Natural killer cell (primary cell): ENCODE data around the gene CAMK2B. TPM values are rescaled to one million over a fixed set of nuclear protein-coding genes. Genes with fewer than 3 reads are reported as not detected.

Experiments
- ATAC-seq, 3 donors: fragments of 150-1000 bp in 2 of 3; fragments of 200-7000 bp in 1 of 3; cut with Tn5 transposase; 1 replicate in 1 of 3; 2 replicates in 2 of 3; pipeline ENCODE4 v1.10.0; 2021; ENCODE audit warnings: mild to moderate bottlenecking in 2 of 3, moderate library complexity in 2 of 3
- DNase-seq, 2 donors: peaks; one replicate each; pipeline versions ENCODE4 v3.0.0 to v3.0.0-alpha.2; 2013 to 2021; ENCODE audit warnings: mixed read lengths in 1 of 2
- H3K27ac ChIP-seq: one replicate; pipeline ENCODE4 v1.5.1; 2013; ENCODE audit warnings: mild to moderate bottlenecking, low read length
- H3K27me3 ChIP-seq: one replicate; pipeline ENCODE4 v1.6.1; 2013; ENCODE audit warnings: low read length; ENCODE audit not compliant: control insufficient read depth, insufficient read depth
- H3K36me3 ChIP-seq: one replicate; pipeline ENCODE4 v1.6.1; 2013; ENCODE audit warnings: low read length; ENCODE audit not compliant: control insufficient read depth, insufficient read depth
- H3K4me1 ChIP-seq: one replicate; pipeline ENCODE4 v1.6.1; 2013; ENCODE audit warnings: low read length; ENCODE audit not compliant: control insufficient read depth, insufficient read depth
- H3K4me3 ChIP-seq: one replicate; pipeline ENCODE4 v1.5.1; 2013; ENCODE audit warnings: low read length
- H3K9me3 ChIP-seq: one replicate; pipeline ENCODE4 v1.6.1; 2013; ENCODE audit warnings: low read length; ENCODE audit not compliant: control insufficient read depth, insufficient read depth
- H3K27ac Mint-ChIP-seq, 2 donors: one replicate each; pipeline ENCODE4 v1.8.0; 2022; ENCODE audit warnings: mild to moderate bottlenecking in 2 of 2, mixed read lengths in 2 of 2, moderate library complexity in 1 of 2
- H3K27me3 Mint-ChIP-seq, 2 donors: one replicate each; pipeline ENCODE4 v1.8.0; 2022; ENCODE audit warnings: low read depth in 2 of 2, mixed read lengths in 2 of 2
- H3K36me3 Mint-ChIP-seq: one replicate; pipeline ENCODE4 v1.8.0; 2022; ENCODE audit warnings: mixed read lengths
- H3K4me1 Mint-ChIP-seq, 2 donors: one replicate each; pipeline ENCODE4 v1.8.0; 2022; ENCODE audit warnings: mixed read lengths in 2 of 2
- H3K4me3 Mint-ChIP-seq: one replicate; pipeline ENCODE4 v1.8.0; 2022; ENCODE audit warnings: mild to moderate bottlenecking, moderate library complexity, mixed read lengths
- H3K9me3 Mint-ChIP-seq, 2 donors: one replicate each; pipeline ENCODE4 v1.8.0; 2022; ENCODE audit warnings: mixed read lengths in 2 of 2
- WGBS: methylation state at CpG from one replicate; pipeline ENCODE4 v1.1.7; 2013; ENCODE audit warnings: missing lambda C conversion rate; ENCODE audit not compliant: insufficient coverage; 5-methylcytosine and 5-hydroxymethylcytosine counted together
- intact Hi-C: fragments of 100-400 bp; cut with micrococcal nuclease; formaldehyde crosslinking; loops from one replicate; pipeline ENCODE4 v1.14.2; 2022
- total RNA-seq, 4 donors: library from RNA; stranded (reverse); fragments of 120-200 nt in 1 of 4; gene quantifications; one replicate each; pipeline versions ENCODE4 v1.2.3 to v1.2.4, GENCODE V29; 2013 to 2022
- TF ChIP-seq, protein P1 (sequence below): fragments of 200-600 bp; IDR thresholded peaks from one replicate; pipeline ENCODE4 v1.8.0; 2022; ENCODE audit warnings: antibody characterized with exemption

Gene CAMK2B
- total RNA-seq, 3 donors from 2014 or later (not counting 1 experiment from before 2014, with no cell fraction given) = 0.70 TPM; not detected in 2

DNA sequence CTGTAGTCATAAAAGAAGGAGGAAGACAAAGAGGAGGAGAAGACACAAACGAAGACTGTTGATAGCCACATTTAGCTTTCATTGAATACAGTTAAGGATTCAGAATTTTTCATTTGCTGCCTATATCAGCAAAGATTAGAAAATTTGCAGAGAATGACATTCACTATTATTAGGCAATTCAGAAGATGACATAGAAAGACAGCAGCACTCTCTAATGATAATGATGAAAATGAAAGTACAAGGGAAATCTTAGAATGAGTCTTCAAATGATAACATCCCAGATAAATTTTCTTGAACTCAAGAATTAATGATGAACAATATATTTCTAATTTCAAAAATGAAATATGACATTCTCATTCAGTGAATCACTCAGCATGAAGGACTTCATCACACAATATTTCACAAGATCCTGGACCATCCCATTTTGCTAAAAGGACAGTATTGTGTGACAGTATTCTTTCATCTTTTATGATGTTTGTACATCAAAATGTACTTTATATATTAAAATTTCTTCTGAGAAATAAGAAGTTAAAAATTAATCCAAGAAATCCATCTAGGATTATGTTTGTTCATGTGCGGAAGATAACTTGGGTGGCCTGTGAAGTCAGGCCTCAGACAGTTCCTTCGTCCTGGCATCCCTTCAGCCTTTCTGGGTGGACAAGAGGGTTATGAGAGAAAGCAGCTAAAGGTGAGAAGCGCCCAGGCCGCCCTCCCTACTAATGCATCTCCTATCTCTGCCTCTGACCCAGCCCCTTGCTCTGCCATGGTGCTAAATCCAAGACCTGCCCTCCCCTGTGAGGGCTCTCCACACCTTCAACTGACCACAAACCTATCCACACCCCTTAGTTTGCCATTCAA is 47.4 kb upstream of the CAMK2B start:
- H3K36me3 Mint-ChIP-seq = peaks cover 8% of the 10 kb centered on the region
- no peak for ATAC-seq
- no peak overlapping the region for H3K27ac Mint-ChIP-seq

GRCh38 chr7:44368885-44369284 is 43.5 kb upstream of the CAMK2B start:
- H3K27me3 ChIP-seq = peaks cover 28% of the 10 kb centered on the region
- no peak overlapping the region for H3K4me3 ChIP-seq
- H3K4me1 Mint-ChIP-seq = peaks cover 0 to 12% of the 10 kb centered on the region in 2 donors
- TF ChIP-seq, protein P1, sequence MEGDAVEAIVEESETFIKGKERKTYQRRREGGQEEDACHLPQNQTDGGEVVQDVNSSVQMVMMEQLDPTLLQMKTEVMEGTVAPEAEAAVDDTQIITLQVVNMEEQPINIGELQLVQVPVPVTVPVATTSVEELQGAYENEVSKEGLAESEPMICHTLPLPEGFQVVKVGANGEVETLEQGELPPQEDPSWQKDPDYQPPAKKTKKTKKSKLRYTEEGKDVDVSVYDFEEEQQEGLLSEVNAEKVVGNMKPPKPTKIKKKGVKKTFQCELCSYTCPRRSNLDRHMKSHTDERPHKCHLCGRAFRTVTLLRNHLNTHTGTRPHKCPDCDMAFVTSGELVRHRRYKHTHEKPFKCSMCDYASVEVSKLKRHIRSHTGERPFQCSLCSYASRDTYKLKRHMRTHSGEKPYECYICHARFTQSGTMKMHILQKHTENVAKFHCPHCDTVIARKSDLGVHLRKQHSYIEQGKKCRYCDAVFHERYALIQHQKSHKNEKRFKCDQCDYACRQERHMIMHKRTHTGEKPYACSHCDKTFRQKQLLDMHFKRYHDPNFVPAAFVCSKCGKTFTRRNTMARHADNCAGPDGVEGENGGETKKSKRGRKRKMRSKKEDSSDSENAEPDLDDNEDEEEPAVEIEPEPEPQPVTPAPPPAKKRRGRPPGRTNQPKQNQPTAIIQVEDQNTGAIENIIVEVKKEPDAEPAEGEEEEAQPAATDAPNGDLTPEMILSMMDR = no peak
- no peak overlapping the region for H3K27ac ChIP-seq
- H3K36me3 ChIP-seq = no peaks in the 10 kb centered on the region
- no peak overlapping the region for H3K4me3 Mint-ChIP-seq
- no peak overlapping the region for H3K27ac Mint-ChIP-seq
- DNase-seq (no peak), ATAC-seq (no peak)
- H3K9me3 ChIP-seq = no peaks in the 10 kb centered on the region
- peaks cover 31 to 38% of the 10 kb centered on the region in 2 donors for H3K27me3 Mint-ChIP-seq
- WGBS = 100% methylated on average over 1 of the region's 1 CpG
- no peaks in the 10 kb centered on the region for H3K9me3 Mint-ChIP-seq
- no peaks in the 10 kb centered on the region for H3K4me1 ChIP-seq
- intact Hi-C loops = no loop called here
- H3K36me3 Mint-ChIP-seq = peaks cover 8% of the 10 kb centered on the region

More for the DNA sequence above, 47.4 kb upstream of the CAMK2B start:
- TF ChIP-seq, protein P1 = no peak
- peaks cover 23 to 38% of the 10 kb centered on the region in 2 donors for H3K27me3 Mint-ChIP-seq
- peaks cover 5 to 12% of the 10 kb centered on the region in 2 donors for H3K4me1 Mint-ChIP-seq
- H3K27ac ChIP-seq = no peak overlapping the region
- WGBS = 92% methylated on average over 4 of the region's 5 CpGs
- intact Hi-C loops = no loop called here
- H3K36me3 ChIP-seq = no peaks in the 10 kb centered on the region
- H3K9me3 ChIP-seq = no peaks in the 10 kb centered on the region
- H3K4me1 ChIP-seq = no peaks in the 10 kb centered on the region
- H3K27me3 ChIP-seq = peaks cover 23% of the 10 kb centered on the region
- no peak overlapping the region for H3K4me3 Mint-ChIP-seq
- no peak overlapping the region for H3K4me3 ChIP-seq
- no peak for DNase-seq
- H3K9me3 Mint-ChIP-seq = no peaks in the 10 kb centered on the region

DNA sequence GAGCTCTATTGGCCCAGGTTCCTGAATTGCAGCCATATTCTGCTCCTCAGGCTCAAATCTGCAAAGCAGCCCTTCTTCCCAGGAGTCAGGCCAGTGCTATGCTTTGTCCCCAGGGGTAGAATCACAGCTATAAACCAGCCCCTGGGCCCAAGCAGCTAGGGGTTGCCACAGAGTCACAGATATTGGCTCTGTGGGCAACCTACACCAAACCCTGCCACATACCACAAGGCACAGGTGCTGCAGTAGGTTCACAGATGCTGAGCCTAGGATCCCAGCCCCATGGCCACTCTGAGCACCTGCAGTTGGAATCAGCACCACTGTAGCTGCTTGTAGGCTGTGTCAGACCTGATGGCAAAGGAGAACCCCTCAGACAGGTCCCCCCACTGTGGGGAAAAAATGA is 43.1 kb upstream of the CAMK2B start:
- ATAC-seq (no peak), DNase-seq (no peak)
- no peak overlapping the region for H3K4me3 ChIP-seq
- Mint-ChIP-seq H3K4me3 (no peak overlapping the region), H3K27ac (no peak overlapping the region), H3K9me3 (no peaks in the 10 kb centered on the region), H3K27me3 (peaks cover 31 to 38% of the 10 kb centered on the region in 2 donors), H3K36me3 (peaks cover 8% of the 10 kb centered on the region), H3K4me1 (peaks cover 0 to 12% of the 10 kb centered on the region in 2 donors)
- peaks cover 28% of the 10 kb centered on the region for H3K27me3 ChIP-seq
- H3K4me1 ChIP-seq = no peaks in the 10 kb centered on the region
- no peaks in the 10 kb centered on the region for H3K9me3 ChIP-seq
- TF ChIP-seq, protein P1 = no peak
- intact Hi-C loops = no loop called here
- no peaks in the 10 kb centered on the region for H3K36me3 ChIP-seq
- no peak overlapping the region for H3K27ac ChIP-seq
